Stimulated activated CD4-positive, alpha-beta T cell treated with anti-CD3 and anti-CD28 coated beads, Interleukin-4, amount 100 ng/mL, for 1 hour (primary cell): Measurements from ENCODE around the gene MOCS3.
A peak's percentile ranks its signal among the peaks of the same experiment; 100 is the strongest.

Experiments used
- DNase-seq: peaks from one replicate; pipeline ENCODE4 v3.0.0-alpha.2; 2020

MOCS3 gene

DNA sequence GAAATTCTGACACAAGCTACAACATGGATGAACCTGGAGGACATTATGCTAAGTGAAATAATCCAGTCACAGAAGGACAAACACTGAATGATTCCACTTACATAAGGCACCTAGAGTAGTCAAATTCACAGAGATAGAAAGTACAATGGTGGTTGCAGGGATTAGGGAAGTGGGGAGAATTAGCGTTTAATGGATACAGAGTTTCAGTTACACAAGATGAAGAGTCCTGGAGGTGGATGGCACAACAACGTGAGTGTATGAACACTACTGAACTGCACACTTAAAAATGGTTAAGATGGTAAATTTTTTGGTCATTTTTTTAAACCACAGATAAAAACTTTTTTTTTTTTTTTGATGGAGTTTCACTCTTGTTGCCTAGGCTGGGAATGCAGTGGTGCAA lies 24.7 kb downstream of the MOCS3 start:
- DNase-seq = no peak

GRCh38 chr20:50987493-50988210 lies 29.0 kb downstream of the MOCS3 start:
- peak; percentile 28 for DNase-seq

DNA sequence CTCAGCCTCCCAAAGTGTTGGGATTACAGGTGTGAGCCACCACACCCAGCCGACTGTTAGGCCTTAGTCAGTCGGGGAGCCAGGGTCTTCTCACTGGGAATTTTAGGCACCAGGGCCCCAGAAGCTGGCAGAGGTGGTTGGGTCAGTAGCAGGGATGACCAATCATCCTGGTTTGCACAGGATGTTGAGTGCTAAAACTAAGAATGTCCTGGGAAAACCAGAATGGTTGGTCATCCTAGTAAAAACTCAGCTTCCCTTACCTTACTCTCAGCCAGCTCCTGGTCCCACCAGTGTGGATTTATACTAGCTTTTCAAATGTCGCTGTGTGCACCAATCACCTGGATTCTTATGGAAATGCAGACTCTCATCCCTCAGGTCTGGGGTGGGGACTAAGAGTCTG lies 32.5 kb downstream of the MOCS3 start:
- no peak for DNase-seq

DNA sequence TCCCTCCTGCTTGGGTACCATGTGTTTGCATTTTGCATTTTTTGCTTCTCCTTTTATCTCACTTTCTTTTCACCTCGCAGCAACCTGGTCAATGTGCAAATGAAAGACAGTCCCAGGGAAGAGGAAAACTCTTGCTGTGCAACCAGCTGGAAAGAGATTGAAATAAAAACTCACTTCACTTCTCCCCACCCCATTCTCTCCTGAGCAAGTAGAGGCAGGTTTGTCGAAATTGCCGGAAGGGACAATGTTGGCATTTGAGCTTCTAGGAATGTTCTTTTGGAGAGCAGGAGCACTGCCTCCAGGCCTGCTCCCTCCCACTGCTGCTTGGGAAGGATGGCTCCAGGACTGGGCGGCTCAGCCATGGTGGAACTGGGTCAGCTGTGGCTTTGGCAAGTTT lies 33.7 kb downstream of the MOCS3 start:
- DNase-seq = no peak

DNA sequence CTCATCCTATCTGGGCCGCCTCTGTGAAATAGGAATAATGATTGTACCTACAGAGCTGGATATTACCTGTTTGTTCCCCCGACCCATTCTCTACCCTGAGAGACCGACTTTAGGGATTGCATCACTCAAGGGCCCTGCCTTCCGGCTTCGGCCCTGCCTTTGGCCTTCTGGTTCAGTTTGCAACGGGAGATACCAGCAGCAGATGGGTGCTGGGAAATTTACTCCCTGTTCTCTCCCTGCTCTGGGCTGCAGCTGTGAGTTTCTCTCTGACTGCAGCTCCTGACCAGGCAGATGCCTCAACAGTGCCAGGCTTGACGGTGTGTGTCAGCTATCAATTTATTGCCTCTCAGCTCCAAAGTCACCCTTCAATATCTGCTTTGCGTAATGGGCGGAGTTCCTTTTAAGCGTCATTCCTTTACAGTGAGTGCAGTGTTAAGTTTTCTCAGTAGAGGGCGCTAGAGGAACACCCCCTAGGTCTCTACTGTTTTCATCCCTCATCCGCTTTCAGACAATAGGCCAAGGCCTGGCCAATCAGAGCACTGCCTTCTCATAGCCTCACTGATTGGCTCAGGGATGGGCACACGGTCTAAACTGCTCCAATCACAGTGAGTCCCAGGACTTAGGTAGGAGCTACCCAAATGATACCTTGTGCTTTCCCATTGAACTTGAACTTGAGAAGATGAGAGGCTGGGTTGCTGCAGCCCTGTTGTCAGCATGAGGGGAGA lies 34.3 kb downstream of the MOCS3 start:
- no peak for DNase-seq

GRCh38 chr20:50993876-50994275 lies 35.3 kb downstream of the MOCS3 start:
- DNase-seq = no peak

DNA sequence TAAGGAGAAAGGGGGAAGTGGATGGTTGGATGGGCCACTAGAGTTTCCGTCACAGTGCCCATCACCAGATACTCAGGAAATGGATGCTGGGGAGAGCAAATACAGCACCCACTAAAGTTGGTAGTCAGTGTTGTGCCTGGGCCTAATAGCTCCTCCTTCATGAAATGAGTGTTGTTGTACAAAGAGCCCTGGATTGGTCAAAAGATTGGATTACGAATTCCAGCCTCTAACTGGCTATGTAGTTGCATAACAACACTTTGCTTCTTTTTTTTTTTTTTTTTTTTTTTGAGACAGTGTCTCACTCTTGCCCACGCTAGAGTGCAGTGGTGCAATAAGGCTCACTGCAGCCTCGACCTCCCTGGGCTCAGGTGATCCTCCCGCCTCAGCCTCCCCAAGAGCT lies 36.9 kb downstream of the MOCS3 start:
- DNase-seq = no peak

GRCh38 chr20:50996901-50997865 lies 38.6 kb downstream of the MOCS3 start:
- DNase-seq = no peak

DNA sequence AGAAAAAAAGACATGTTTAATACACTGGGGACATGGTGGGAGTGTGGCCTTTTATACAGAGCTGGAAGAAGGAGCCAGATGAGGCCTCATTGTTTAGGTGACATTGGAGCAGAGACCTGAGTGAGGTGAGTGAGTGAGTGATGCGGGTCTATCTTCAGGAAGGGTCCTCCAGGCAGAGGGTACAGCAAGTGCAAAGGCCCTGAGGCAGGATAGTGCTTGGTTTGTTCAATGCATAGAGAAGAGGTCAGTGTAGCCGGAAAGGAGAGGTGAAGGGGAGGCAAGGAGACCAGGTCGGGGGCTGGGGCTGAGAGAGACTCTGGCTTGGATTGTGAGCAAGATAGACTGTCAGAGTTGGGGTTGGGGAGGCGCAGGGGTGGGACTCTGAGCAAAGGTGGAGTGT lies 40.7 kb downstream of the MOCS3 start:
- DNase-seq = no peak

DNA sequence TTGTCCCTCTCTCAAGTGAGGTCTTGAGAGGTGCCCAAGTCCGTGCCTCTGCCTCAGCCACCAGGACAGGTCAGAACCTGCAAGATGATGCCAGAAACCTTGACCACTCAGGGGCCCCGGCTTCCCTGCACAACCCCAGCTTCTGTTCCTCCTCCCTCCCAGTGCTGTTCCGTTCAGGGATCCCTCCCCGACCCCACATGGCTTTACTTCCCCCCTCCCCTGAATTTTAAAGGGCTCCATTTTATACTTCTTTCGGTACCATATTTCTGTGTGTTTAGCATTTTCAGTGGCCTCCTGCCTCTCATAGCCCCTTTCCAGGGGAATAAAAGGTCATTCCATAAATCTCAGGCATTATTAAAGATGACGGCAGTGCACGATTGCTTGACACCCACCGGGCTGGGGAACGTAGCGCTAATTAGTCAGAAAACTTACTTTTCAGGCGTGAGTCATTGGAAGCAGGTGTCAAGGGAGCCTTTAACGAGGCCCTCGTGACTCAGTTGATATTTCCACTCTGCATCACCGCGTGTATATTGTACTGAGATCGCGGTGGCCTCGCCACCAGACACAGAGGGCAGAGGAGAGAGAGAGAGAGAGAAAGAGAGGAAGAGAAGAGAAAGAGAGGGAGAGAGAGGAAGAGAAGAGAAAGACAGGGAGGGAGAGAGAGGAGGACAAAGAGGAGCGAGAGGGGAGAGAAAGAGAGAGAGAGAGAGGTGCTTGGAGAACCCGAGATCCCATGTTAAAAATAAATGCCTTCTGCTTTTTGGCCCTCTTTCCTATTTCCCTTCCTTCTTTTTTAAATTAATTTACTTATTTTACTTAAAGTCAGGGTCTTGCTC lies 43.0 kb downstream of the MOCS3 start:
- DNase-seq = no peak

DNA sequence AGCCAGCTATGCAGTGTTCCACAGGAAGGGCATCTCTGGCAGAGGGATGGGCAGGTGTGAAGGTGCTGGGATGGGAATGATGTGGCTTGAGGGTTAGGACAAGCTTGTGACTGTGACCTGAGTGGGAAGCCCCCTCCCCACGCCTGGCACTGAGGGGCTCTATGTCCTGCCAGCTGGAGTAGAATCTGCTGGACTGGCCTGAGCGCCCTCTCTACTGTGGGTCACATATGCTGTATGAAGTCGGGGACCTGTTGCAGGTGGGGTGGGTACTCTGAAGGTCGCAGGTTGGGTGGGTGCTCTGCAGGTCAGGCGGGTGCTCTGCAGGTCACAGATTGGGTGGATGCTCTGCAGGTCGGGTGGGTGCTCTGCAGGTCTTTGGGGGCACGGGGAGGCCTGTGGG lies 44.0 kb downstream of the MOCS3 start:
- DNase-seq = no peak

GRCh38 chr20:51003753-51004152 lies 45.1 kb downstream of the MOCS3 start:
- DNase-seq = no peak

DNA sequence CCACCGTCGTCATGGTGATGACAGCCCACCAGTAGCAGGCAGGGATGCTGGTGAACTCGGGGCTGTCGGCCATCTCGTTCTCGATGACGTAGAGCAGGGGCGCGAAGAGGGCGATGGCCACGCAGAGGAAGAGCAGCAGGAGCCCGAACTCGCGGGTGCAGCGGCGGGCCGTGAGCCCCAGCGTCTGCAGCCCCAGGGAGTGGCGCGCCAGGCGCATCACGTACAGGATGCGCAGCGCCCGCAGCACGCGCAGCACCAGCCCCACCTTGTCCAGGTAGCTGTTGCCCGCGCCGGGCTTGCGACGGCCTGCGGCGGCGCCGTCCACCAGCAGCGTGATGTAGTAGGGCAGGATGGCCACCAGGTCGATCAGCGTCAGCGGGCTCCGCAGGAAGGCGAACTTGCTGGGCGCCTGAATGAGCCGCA lies 45.7 kb downstream of the MOCS3 start:
- no peak for DNase-seq

GRCh38 chr20:51004781-51005180 lies 46.2 kb downstream of the MOCS3 start:
- DNase-seq = no peak

- no peak for DNase-seq
Observed at GRCh38 chr20:51005214-51005613, 46.6 kb downstream of the MOCS3 start.

- no peak for DNase-seq
Observed at GRCh38 chr20:51008718-51009117, 50.1 kb downstream of the MOCS3 start.

DNA sequence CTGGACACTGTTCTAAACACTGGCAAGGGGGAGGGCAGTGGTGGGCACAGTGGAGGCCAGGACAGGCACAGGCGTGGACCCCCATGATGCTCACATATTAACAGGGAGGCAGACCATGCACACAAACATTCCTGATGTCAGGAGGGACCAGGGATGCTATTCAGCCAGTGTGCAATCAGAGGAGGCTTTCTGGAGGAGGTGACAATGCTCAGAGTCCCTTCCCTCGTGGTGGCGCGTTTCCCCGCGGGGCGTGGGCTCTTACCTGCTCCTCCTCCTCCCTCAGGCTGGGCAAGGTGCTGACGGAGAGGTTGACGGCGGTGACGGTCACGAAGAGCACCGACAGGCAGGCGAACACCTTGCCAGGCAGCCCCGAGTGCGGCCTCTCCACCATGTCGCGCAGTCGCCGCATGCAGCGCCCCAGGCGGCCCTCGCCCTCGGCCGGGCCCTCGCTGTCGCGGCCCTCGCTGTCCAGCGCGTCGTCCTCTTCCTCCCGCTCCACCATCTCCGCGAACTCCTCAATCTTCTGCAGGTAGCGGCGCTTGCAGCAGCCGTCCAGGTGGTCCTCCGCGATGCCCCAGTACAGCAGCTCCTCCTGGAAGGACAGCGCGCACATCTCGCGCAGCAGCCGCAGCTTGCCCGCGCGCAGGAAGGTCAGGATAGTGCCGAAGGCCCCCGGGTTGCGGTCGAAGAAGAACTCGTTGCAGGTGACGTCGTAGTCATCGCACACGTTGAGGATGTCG lies 50.9 kb downstream of the MOCS3 start:
- DNase-seq = no peak

- DNase-seq = no peak
Observed at GRCh38 chr20:51010043-51010365, 51.4 kb downstream of the MOCS3 start.

DNA sequence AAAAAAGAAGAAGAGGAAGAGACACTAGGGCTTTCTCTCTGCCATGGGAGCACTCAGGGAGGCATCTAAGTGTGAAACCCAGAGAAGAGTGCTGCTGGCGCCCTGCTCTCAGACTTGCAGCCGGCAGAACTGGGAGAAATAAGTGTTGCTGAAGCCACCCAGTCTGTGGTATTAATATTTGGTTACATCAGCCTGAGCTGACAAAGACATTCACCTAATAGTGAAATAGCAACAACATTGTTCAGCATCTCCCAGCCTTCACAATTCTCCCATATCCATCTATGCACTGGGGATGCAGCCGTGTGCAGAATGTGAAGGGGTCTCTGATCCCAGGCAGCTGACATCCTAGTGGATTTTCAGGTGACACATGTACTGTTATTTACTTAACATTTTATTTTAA lies 52.3 kb downstream of the MOCS3 start:
- no peak for DNase-seq

DNA sequence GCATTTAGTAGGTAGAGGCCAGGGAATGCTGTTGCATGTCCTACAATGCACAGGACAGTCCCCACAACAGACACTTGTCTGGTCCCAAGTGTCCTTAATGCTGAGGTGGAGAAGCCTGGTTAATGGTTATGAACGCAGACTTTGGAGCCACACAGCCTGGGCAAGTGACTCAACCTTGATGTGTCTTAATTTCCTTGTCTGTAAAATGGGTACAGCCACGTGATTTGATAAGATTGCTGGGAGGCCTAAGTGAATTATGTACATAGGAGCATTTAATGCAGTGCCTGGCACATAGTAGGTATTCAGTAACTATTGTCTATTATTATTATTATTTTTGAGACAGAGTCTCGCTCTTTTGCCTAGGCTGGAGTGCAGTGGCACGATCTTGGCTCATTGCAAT lies 52.9 kb downstream of the MOCS3 start:
- DNase-seq = no peak

DNA sequence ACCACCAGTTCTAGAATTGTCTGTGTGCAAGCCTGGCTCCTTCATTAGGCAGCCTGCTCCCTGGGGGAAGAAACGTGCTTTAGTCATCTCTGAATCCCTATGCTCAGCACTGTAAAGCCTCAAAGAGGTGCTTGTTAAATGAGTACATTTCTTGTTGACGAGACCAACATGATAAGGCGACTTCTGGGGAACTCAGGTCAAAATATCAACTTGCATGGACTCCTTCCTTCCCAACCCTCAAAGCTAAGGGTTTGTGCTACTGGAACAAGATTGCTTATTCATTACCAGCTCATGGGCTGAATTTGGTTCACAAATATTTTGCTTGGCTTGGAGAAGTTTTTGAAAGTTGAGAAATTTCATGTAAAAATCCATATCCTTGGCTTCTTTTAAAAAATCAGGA lies 53.7 kb downstream of the MOCS3 start:
- DNase-seq = no peak
